ENCODE measurements around the gene PPWD1.
A peak's percentile ranks its signal among the peaks of the same experiment; 100 is the strongest.
"Not testable (repeated sequence)": the region's sequence is repeated elsewhere in the genome, so short reads cannot be mapped to it uniquely, and the experiment has no call there.

Gene PPWD1

DNA sequence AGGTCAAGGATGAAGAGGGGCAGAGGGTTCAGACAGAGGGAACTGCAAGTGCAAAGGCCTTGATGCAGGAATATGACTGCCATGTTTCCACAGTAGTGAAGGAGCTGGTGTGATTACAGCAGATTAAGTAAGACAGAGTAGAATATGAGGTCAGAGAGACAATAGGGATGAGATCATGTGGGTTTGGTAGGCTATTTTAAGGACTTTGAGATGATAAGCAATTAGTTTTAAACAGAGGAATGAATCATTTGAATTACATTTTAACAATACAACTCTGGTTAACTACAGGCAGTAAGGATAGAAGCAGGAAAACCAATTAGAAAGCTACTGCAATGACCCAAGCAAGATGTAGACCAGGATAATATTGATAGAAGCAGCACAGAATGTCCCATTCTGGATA lies 7.8 kb upstream of the PPWD1 start:
- DNase-seq (ENCODE audit: insufficient read length, low spot score), result no peak
- TF ChIP-seq POU2F2 (IDR thresholded peaks at IDR 0.05; ENCODE audit: low read depth, low read length) (no peak), POLR2A (IDR thresholded peaks at IDR 0.05; ENCODE audit: low read depth, low read length) (no peak), PAX5 (IDR thresholded peaks at IDR 0.05; ENCODE audit: insufficient read depth, low read length, severe bottlenecking) (no peak), TAF1 (IDR thresholded peaks at IDR 0.05; ENCODE audit: low read depth, low read length) (no peak), SPI1 (IDR thresholded peaks at IDR 0.05; ENCODE audit: low read depth, low read length) (no peak), POLR2AphosphoS5 (IDR thresholded peaks at IDR 0.05; ENCODE audit: low read depth, low read length) (no peak)
- FAIRE-seq, result no peak

DNA sequence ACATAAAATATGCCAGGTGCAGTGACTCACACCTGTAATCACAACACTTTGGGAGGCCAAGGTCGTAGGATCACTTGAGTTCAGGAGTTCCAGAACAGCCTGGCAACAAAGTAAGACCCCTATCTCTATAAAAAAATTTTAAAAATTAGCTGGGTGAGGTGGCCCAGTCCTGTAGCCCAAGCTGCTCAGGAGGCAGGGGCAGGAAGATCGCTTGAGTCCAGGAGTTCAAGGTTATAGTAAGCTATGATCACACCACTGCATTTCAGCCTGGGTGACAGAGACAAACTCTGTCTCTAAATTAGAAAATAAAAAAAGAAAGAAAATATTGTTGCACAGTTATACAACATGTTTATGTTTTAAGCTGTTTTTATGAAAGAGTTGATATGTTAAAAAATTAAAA lies 6.9 kb upstream of the PPWD1 start:
- no peak for DNase-seq (ENCODE audit: insufficient read length, low spot score)
- TF ChIP-seq POLR2AphosphoS5 (IDR thresholded peaks at IDR 0.05; ENCODE audit: low read depth, low read length), result no peak
- TF ChIP-seq POU2F2 (IDR thresholded peaks at IDR 0.05; ENCODE audit: low read depth, low read length), result no peak
- no peak for TF ChIP-seq SPI1 (IDR thresholded peaks at IDR 0.05; ENCODE audit: low read depth, low read length)
- TF ChIP-seq PAX5 (IDR thresholded peaks at IDR 0.05; ENCODE audit: insufficient read depth, low read length, severe bottlenecking), result no peak
- no peak for TF ChIP-seq POLR2A (IDR thresholded peaks at IDR 0.05; ENCODE audit: low read depth, low read length)
- TF ChIP-seq TAF1 (IDR thresholded peaks at IDR 0.05; ENCODE audit: low read depth, low read length), result no peak
- FAIRE-seq, result no peak

DNA sequence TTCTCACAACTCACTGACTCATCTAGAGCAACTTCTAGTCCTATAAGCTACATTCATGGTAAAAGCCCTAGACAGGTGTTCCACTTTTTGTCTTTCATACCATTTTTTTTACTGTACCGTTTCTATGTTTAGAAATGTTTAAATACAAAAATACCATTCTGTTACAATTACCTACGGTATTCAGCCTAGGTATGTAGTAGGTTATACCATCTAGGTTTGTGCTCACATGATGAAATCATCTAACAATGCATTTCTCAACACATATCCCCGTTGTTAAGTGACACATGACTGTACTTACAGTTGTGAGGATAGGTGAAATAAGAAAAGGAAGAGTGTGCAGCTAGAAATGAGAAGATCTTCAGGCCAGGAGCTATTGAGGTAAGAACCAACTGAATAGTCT lies 6.4 kb upstream of the PPWD1 start:
- peak; percentile 54 for FAIRE-seq
- no peak for DNase-seq (ENCODE audit: insufficient read length, low spot score)
- TF ChIP-seq TAF1 (IDR thresholded peaks at IDR 0.05; ENCODE audit: low read depth, low read length) (no peak), POU2F2 (IDR thresholded peaks at IDR 0.05; ENCODE audit: low read depth, low read length) (no peak), PAX5 (IDR thresholded peaks at IDR 0.05; ENCODE audit: insufficient read depth, low read length, severe bottlenecking) (no peak), POLR2A (IDR thresholded peaks at IDR 0.05; ENCODE audit: low read depth, low read length) (no peak), SPI1 (IDR thresholded peaks at IDR 0.05; ENCODE audit: low read depth, low read length) (no peak), POLR2AphosphoS5 (IDR thresholded peaks at IDR 0.05; ENCODE audit: low read depth, low read length) (no peak)

- no peak for DNase-seq (ENCODE audit: insufficient read length, low spot score)
- TF ChIP-seq SPI1 (IDR thresholded peaks at IDR 0.05; ENCODE audit: low read depth, low read length) (no peak), TAF1 (IDR thresholded peaks at IDR 0.05; ENCODE audit: low read depth, low read length) (no peak), POU2F2 (IDR thresholded peaks at IDR 0.05; ENCODE audit: low read depth, low read length) (no peak), POLR2AphosphoS5 (IDR thresholded peaks at IDR 0.05; ENCODE audit: low read depth, low read length) (no peak), PAX5 (IDR thresholded peaks at IDR 0.05; ENCODE audit: insufficient read depth, low read length, severe bottlenecking) (no peak), POLR2A (IDR thresholded peaks at IDR 0.05; ENCODE audit: low read depth, low read length) (no peak)
- no peak for FAIRE-seq
Observed at GRCh38 chr5:65563777-65564176, 681 bp downstream of the PPWD1 start.

DNA sequence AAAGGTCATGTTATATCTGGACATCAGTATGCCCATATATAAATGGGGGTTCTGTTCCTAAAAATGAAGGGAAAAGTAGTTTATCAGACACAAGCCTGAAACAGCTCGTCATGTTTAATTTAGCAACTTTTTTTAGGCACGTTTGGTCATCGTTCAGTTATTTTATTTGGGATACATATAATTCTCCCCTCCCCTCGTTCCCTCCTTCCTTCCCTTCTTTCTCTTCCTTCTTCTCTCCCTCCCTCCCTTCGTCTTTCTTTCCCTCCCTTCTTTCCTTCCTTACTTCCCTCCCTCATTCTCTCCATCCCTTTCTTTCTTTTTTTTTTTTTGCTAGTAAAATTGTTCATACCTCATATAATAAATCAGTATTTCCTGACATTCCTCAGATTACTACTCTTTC lies 3.4 kb downstream of the PPWD1 start:
- no peak for DNase-seq (ENCODE audit: insufficient read length, low spot score)
- no peak for FAIRE-seq
- TF ChIP-seq TAF1 (IDR thresholded peaks at IDR 0.05; ENCODE audit: low read depth, low read length) (no peak), POLR2A (IDR thresholded peaks at IDR 0.05; ENCODE audit: low read depth, low read length) (no peak), POU2F2 (IDR thresholded peaks at IDR 0.05; ENCODE audit: low read depth, low read length) (no peak), SPI1 (IDR thresholded peaks at IDR 0.05; ENCODE audit: low read depth, low read length) (no peak), PAX5 (IDR thresholded peaks at IDR 0.05; ENCODE audit: insufficient read depth, low read length, severe bottlenecking) (no peak), POLR2AphosphoS5 (IDR thresholded peaks at IDR 0.05; ENCODE audit: low read depth, low read length) (no peak)

GRCh38 chr5:65570598-65571226 lies 7.6 kb downstream of the PPWD1 start:
- DNase-seq (ENCODE audit: insufficient read length, low spot score) (no peak), FAIRE-seq (no peak)
- TF ChIP-seq SPI1 (IDR thresholded peaks at IDR 0.05; ENCODE audit: low read depth, low read length) (no peak), POLR2A (IDR thresholded peaks at IDR 0.05; ENCODE audit: low read depth, low read length) (no peak), PAX5 (IDR thresholded peaks at IDR 0.05; ENCODE audit: insufficient read depth, low read length, severe bottlenecking) (no peak), TAF1 (IDR thresholded peaks at IDR 0.05; ENCODE audit: low read depth, low read length) (no peak), POLR2AphosphoS5 (IDR thresholded peaks at IDR 0.05; ENCODE audit: low read depth, low read length) (no peak), POU2F2 (IDR thresholded peaks at IDR 0.05; ENCODE audit: low read depth, low read length) (no peak)

DNA sequence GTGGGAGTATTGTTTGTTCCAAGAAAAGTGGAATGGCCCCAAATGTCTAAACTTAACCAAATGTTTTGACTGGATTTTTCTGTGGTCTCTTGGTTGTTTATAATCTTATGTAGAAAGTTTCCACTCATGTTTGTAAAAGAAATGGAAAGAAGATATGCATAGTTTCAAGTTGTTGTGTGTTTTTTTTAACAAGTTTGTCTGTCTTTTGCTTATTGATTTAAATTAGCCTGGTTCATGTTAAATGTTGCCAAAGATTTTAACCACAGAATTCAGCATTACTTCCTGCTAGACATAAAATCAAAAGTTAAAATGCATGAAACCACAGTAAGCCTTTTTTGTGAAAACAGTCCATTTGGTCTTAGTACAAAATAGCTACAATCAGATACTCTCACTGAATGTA lies 14.0 kb downstream of the PPWD1 start:
- DNase-seq (ENCODE audit: insufficient read length, low spot score) (no peak), FAIRE-seq (no peak)
- TF ChIP-seq POU2F2 (IDR thresholded peaks at IDR 0.05; ENCODE audit: low read depth, low read length) (no peak), SPI1 (IDR thresholded peaks at IDR 0.05; ENCODE audit: low read depth, low read length) (no peak), POLR2AphosphoS5 (IDR thresholded peaks at IDR 0.05; ENCODE audit: low read depth, low read length) (no peak), TAF1 (IDR thresholded peaks at IDR 0.05; ENCODE audit: low read depth, low read length) (no peak), POLR2A (IDR thresholded peaks at IDR 0.05; ENCODE audit: low read depth, low read length) (no peak), PAX5 (IDR thresholded peaks at IDR 0.05; ENCODE audit: insufficient read depth, low read length, severe bottlenecking) (no peak)

DNA sequence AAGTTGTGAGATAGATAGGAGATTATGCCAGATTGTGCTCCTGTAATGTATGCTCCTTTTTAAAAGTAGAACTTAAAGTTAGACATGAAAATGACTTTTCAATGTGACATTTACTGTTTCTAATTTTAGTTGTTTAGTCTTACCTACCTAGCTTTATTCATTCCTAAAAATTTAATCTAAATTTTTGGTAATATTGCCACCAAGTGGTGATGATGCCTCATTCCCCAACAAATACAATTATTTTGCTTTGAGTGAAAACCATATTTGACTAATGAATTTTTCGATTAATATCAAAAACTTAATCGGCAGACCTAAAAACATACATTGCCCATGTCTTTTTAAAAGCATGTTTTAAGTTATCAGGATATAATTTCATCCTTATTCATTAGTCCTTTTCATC lies 25.6 kb downstream of the PPWD1 start:
- no peak for TF ChIP-seq SPI1 (IDR thresholded peaks at IDR 0.05; ENCODE audit: low read depth, low read length)
- TF ChIP-seq POLR2AphosphoS5 (IDR thresholded peaks at IDR 0.05; ENCODE audit: low read depth, low read length), result no peak
- no peak for TF ChIP-seq PAX5 (IDR thresholded peaks at IDR 0.05; ENCODE audit: insufficient read depth, low read length, severe bottlenecking)
- TF ChIP-seq POLR2A (IDR thresholded peaks at IDR 0.05; ENCODE audit: low read depth, low read length), result no peak
- no peak for TF ChIP-seq POU2F2 (IDR thresholded peaks at IDR 0.05; ENCODE audit: low read depth, low read length)
- no peak for TF ChIP-seq TAF1 (IDR thresholded peaks at IDR 0.05; ENCODE audit: low read depth, low read length)
- DNase-seq (ENCODE audit: insufficient read length, low spot score) (no peak), FAIRE-seq (no peak)

DNA sequence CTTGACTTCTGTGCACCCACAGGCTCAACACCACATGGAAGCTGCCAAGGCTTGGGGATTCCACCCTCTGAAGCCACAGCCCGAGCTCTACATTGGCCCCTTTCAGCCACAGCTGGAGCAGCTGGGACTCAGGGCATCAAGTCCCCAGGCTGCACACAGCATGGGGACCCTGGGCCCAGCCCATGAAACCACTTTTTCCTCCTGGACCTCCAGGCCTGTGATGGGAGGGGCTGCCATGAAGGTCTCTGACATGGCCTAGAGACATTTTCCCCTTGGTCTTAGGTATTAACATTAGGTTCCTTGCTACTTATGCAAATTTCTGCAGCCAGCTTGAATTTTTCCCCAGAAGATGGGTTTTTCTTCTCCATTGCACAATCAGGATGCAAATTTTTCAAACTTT lies 38.7 kb downstream of the PPWD1 start:
- not testable (repeated sequence) for FAIRE-seq; DNase-seq (ENCODE audit: insufficient read length, low spot score)

GRCh38 chr5:65611524-65611923 lies 48.4 kb downstream of the PPWD1 start:
- no peak for FAIRE-seq
- TF ChIP-seq PAX5 (IDR thresholded peaks at IDR 0.05; ENCODE audit: insufficient read depth, low read length, severe bottlenecking), result no peak
- DNase-seq (ENCODE audit: insufficient read length, low spot score), result no peak
